GM18907 (cell line): ENCODE measurements around the gene MBD6.
"Not testable (repeated sequence)": the region's sequence is repeated elsewhere in the genome, so short reads cannot be mapped to it uniquely, and the experiment has no call there.

Experiments
- ATAC-seq: cut with Tn5 transposase; IDR thresholded peaks from one replicate; pipeline ENCODE4 v1.9.1; 2021; ENCODE audit warnings: mild to moderate bottlenecking, moderate library complexity; ENCODE audit not compliant: unreplicated experiment

The MBD6 gene

DNA sequence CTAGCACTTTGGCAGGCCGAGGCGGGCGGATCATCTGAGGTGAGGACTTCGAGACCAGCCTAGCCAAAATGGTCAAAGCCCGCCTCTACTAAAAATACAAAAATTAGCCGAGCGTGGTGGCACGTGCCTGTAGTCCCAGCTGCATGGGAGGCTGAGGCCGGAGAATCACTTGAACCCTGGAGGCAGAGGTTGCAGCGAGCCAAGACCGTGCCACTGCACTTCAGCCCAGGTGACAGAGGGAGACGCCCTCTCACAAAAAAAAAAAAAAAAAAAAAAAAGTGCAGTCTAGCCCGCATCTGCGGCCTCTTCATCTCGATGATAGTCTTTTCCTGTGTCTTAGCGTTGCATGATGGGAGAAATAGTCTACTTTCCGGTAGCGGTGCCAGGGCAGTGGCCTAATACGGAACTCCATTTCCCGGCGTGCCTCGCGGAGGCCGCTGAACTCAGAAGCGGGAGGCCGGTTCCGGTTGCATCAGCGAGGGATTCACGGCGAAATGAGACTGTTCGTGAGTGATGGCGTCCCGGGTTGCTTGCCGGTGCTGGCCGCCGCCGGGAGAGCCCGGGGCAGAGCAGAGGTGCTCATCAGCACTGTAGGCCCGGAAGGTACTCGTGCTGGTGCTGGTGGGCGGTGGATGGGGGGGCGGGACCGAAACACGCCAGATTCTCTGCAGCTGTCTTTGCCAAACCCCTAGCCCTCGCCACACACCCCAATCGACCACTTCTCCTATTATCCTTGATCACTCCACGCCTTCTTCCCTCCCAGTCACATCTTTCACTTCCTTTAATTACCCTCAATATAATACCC, 34.8 kb upstream of the MBD6 start, which contains the start of gene MARS1:
Gene MARS1 (plus strand): TSS at position 472 of the 805 bp plus-strand sequence. CDS start 23 bp downstream, at position 495.
- peak; percentile 96 for ATAC-seq

DNA sequence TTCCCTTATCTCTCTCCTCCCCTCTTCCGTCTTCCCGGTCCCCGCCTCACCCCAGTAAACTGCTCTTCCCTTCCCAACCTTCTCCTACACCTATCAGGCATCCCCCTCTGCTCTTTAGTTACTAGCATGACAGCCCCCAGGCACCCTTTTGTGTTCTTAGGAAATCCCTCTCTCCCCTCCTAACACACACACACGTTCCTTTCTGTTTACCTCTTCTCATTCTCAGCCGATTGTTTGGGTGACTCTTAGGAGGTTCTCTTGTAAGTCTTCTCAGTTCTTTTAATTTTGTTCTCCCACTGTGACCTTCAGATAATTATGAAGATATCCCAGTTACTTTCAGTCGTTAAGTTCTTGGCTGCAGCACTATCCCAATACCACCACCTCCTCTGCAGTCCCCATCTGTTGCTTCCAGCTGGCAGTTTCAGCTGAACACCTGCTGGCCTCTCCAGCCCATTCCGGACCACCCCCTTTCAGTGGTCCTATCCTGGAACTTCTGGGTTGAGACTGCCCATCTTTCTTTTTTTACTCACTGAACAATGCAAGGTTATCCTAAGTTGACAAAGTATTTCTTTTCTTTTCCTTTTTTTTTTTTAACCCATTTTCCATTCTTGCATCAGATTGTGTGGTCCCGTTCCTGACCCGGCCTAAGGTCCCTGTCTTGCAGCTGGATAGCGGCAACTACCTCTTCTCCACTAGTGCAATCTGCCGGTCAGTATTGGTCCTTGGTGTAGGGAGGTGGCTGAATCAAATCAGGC, 34.0 kb upstream of the MBD6 start:
- no peak for ATAC-seq

- ATAC-seq: no peak
Measured at GRCh38 chr12:57489157-57489641, 33.4 kb upstream of the MBD6 start.

DNA sequence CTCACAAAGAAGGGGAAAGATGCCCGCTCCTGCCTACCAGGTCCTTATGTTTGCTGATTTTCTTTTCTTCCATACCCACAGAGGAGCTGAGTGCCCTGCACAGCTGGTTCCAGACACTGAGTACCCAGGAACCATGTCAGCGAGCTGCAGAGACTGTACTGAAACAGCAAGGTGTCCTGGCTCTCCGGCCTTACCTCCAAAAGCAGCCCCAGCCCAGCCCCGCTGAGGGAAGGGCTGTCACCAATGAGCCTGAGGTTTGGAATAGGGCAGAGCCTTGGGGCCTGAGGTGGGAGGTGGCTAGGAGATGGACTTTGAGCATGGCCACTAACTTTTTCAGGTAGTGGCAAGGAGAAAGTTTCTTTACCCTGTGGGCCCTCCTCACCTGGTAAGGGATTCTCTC, 32.5 kb upstream of the MBD6 start:
- ATAC-seq: no peak

DNA sequence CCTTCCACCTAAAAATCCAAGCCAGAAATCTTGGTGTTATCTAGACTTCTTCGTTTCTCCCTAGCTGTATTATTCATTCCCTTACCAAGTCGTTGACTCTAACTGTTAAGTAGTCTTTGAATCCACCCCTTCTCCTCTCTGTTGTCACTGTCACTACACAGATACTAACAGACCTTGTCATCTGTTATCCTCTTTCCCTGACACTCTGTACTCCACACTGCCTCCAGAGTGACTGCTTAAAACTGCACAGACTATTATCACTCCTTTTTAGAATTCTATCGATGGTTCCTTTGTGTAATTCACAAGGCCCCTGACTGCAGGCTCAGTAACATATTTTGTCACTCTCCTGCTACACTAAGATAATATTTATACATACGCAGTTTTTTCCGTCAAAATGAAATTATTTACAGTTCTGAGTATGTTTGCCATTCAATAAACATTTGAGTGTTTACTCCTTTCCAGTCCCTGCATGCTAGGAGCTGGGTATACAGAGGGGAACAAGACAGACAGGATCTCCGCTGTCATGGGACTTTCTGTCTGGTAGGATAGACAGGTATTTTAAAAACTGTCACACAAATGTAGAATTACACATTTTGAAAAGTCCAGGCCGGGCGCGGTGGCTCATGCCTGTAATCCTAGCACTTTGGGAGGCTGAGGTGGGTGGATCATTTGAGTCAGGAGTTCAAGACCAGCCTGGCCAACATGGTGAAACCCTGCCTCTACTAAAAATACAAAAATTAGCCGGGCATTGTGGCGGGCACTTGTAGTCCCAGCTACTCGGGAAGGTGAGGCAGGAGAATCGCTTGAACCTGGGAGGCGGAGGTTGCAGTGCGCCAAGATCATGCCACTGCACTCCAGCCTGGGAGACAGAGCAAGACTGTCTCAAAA, 31.0 kb upstream of the MBD6 start:
- ATAC-seq: no peak

GRCh38 chr12:57495051-57495701, 27.4 kb upstream of the MBD6 start:
- not testable (repeated sequence) for ATAC-seq

DNA sequence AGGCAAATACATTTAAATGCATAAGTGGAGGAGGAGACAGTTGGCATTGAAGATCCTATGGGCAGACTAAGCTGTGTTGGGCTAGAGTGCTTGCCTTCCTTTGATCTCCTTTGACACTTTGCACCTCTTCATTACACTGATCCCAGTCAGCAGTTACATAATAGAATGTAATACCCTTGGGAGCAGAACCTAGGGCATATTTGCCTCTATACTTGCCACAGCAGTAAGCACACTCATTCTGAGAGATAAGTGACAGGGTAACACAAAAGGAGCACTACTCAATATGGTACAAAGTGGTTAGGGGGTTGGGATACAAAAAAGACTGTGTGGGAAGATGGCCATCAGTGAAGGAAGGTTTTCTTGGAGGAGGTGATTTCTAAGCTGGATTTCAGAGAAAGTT, 25.8 kb upstream of the MBD6 start:
- ATAC-seq: no peak

DNA sequence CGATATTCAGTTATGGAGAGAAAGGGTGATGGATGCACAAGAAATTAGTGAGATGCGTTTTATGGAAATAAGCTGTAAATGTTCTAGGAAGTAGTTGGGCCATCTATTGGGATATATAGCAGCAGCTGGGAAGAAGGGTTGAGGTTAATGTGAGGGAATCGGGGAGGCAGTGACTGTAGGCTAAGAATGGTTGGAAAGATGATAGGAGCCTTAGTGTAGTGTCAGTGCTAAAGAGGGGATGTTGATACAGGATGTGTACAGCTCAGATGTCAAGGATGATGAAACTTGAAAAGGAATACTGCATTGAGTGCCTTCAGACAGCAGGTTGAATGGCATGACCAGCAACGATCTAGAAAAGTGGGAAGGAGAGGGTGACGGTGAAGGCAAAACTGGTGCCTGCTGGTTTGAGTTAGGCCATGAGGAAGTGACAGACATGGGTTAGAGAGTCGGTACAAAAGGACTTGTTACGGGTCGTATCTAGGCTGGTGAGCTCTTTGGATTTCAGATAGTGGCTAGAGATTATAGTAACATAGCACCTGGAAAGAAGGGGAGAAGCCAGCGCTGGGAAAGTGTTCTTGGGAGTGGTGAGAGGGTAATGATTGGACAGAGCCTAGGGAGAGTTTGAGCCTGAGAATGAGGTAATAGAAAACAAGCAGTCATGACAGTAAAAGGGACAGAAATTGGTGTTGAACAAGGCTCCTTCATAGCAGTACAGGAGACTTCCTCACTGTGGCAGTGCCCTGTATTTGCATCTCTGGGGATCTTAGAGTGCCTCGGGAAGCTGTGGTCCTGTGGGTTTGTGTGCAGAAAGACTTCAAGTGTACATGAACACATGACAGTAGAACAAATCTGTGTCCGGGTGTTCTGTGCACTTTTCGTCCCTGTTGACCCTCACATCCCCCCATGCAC, 25.1 kb upstream of the MBD6 start:
- no peak for ATAC-seq

- ATAC-seq: no peak
Measured at GRCh38 chr12:57498132-57498502, 24.5 kb upstream of the MBD6 start.

- no peak for ATAC-seq
Measured at GRCh38 chr12:57498571-57498970, 24.1 kb upstream of the MBD6 start.

GRCh38 chr12:57500213-57500612, 22.4 kb upstream of the MBD6 start:
- ATAC-seq: no peak

DNA sequence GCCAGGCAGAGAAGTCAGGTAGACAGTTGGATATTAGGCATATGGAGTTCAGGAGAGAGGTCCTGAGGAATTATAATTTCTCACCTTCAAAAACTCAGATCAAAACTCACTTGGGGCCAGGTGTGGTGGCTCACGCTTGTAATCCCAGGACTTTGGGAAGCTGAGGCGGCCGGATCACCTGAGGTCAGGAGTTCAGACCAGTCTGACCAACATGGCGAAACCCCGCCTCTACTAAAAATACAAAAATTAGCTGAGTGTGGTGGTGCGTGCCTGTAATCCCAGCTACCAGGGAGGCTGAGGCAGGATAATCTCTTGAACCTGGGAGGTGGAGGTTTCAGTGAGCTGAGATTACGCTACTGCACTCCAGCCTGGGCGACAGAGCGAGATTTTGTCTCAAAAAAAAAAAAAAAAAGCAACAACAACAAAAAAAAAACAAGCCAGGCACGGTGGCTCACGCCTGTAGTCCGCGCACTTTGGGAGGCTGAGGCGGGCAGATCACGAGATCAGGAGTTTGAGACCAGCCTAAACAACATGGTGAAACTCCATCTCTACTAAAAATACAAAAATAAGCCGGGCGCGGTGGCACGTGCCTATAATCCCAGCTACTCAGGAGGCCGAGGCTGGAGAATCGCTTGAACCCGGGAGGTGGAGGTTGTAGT, 20.2 kb upstream of the MBD6 start:
- ATAC-seq: not testable (repeated sequence)

DNA sequence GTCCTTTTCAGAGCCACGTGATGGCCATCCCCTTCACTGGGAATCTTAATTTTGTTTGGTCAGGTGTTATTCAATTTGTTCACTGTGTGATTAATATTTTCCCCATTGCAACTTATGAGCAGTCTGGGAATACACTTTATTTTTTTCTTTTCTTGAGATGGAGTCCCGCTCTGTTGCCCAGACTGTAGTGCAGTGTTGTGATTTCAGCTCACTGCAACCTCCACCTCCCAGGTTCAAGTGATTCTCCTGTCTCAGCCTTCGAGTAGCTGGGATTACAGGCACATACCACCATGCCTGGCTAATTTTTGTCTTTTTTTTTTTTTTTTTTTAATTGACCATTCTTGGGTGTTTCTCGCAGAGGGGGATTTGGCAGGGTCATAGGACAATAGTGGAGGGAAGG, 16.1 kb upstream of the MBD6 start:
- ATAC-seq: not testable (repeated sequence)

- ATAC-seq: not testable (repeated sequence)
Measured at GRCh38 chr12:57507796-57508195, 14.8 kb upstream of the MBD6 start.

DNA sequence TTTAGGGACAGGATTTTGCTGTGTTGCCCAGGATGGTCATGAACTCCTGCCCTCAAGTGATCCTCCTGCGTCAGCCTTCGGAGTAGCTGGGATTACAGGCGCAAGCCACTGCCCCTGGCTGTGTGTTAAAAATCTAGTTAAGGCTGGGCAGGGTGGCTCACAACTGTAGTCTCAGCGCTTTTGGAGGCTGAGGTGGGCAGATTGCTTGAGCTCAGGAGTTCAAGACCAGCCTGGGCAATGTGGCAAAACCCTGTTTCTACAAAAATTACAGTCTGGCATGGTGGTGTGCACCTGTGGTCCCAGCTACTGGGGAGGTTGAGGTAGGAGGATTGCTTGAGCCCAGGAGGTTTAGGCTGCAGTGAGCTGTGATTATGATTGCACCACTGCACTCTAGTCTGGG, 11.5 kb upstream of the MBD6 start:
- ATAC-seq: no peak

DNA sequence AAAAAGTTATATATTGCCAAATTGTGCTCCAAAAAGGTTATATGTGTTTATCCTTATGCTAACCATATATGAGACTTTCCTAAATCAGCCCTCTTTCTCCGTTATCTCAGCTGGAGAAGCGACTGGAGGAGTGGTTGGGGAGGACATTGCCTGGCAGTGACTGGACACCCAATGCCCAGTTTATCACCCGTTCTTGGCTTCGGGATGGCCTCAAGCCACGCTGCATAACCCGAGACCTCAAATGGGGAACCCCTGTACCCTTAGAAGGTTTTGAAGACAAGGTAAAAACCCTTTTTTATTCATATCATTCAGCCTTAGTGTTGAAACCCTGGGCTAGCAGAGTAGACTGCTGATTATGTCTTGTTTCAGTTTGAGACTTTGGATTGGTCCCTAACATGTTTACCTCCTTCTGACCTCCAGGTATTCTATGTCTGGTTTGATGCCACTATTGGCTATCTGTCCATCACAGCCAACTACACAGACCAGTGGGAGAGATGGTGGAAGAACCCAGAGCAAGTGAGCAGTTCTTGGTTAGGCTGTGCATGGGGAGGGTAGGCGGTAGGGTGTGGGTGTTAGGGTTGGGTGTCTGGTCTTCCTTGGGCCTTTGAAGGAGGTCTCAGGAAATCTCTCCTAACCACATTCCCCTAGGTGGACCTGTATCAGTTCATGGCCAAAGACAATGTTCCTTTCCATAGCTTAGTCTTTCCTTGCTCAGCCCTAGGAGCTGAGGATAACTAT, 10.9 kb upstream of the MBD6 start:
- no peak for ATAC-seq

- no peak for ATAC-seq
Measured at GRCh38 chr12:57512665-57513064, 10.0 kb upstream of the MBD6 start.

GRCh38 chr12:57513266-57513665, 9.4 kb upstream of the MBD6 start:
- no peak for ATAC-seq
